ENCODE data around the gene MESD. TPM values are rescaled to one million over a fixed set of nuclear protein-coding genes. Genes with fewer than 3 reads are reported as not detected.
A peak's percentile ranks its signal among the peaks of the same experiment; 100 is the strongest.

MESD gene
- total RNA-seq, 1 donor = 20.7 TPM

- DNase-seq (ENCODE audit: low read depth in 2 of 3, low spot score in 2 of 3) = no peak
Measured at GRCh38 chr15:80992006-80992405, 2.4 kb upstream of the MESD start.

GRCh38 chr15:80991421-80991820 lies 1.8 kb upstream of the MESD start:
- peak in 1 of 3 donors; percentile 64 for DNase-seq (ENCODE audit: low read depth in 2 of 3, low spot score in 2 of 3)

GRCh38 chr15:80990955-80991354 lies 1.3 kb upstream of the MESD start:
- DNase-seq (ENCODE audit: low read depth in 2 of 3, low spot score in 2 of 3) = no peak

GRCh38 chr15:80989081-80989517 lies 520 bp downstream of the MESD start:
- no peak for DNase-seq (ENCODE audit: low read depth in 2 of 3, low spot score in 2 of 3)

- no peak for DNase-seq (ENCODE audit: low read depth in 2 of 3, low spot score in 2 of 3)
Measured at GRCh38 chr15:80988148-80988796, 1.3 kb downstream of the MESD start.

- no peak for DNase-seq (ENCODE audit: low read depth in 2 of 3, low spot score in 2 of 3)
Measured at GRCh38 chr15:80986487-80986886, 3.1 kb downstream of the MESD start.

GRCh38 chr15:80985981-80986380 lies 3.6 kb downstream of the MESD start:
- no peak for DNase-seq (ENCODE audit: low read depth in 2 of 3, low spot score in 2 of 3)

- DNase-seq (ENCODE audit: low read depth in 2 of 3, low spot score in 2 of 3) = peak in 2 of 3 donors; percentile 76 to 87
Measured at GRCh38 chr15:80984856-80985255, 4.8 kb downstream of the MESD start.

GRCh38 chr15:80982839-80983238 lies 6.8 kb downstream of the MESD start:
- no peak for DNase-seq (ENCODE audit: low read depth in 2 of 3, low spot score in 2 of 3)

- DNase-seq (ENCODE audit: low read depth in 2 of 3, low spot score in 2 of 3) = peak in 1 of 3 donors; percentile 50
Measured at GRCh38 chr15:80982205-80982604, 7.4 kb downstream of the MESD start.

- no peak for DNase-seq (ENCODE audit: low read depth in 2 of 3, low spot score in 2 of 3)
Measured at GRCh38 chr15:80979538-80980200, 9.9 kb downstream of the MESD start.

GRCh38 chr15:80978685-80979329 lies 10.8 kb downstream of the MESD start:
- no peak for DNase-seq (ENCODE audit: low read depth in 2 of 3, low spot score in 2 of 3)

- DNase-seq (ENCODE audit: low read depth in 2 of 3, low spot score in 2 of 3) = peak in 1 of 3 donors; percentile 77
Measured at GRCh38 chr15:80977627-80978036, 12.0 kb downstream of the MESD start.

GRCh38 chr15:80976851-80977250 lies 12.8 kb downstream of the MESD start:
- DNase-seq (ENCODE audit: low read depth in 2 of 3, low spot score in 2 of 3) = no peak

GRCh38 chr15:80974914-80975313 lies 14.7 kb downstream of the MESD start:
- no peak for DNase-seq (ENCODE audit: low read depth in 2 of 3, low spot score in 2 of 3)

- no peak for DNase-seq (ENCODE audit: low read depth in 2 of 3, low spot score in 2 of 3)
Measured at GRCh38 chr15:80972276-80972675, 17.3 kb downstream of the MESD start.

GRCh38 chr15:80971143-80971542 lies 18.5 kb downstream of the MESD start:
- no peak for DNase-seq (ENCODE audit: low read depth in 2 of 3, low spot score in 2 of 3)

GRCh38 chr15:80970658-80971057 lies 19.0 kb downstream of the MESD start:
- no peak for DNase-seq (ENCODE audit: low read depth in 2 of 3, low spot score in 2 of 3)

- peak; percentile 46 to 72 (median 51) for DNase-seq (ENCODE audit: low read depth in 2 of 3, low spot score in 2 of 3)
Measured at GRCh38 chr15:80970018-80970657, 19.5 kb downstream of the MESD start.

GRCh38 chr15:80969316-80969715 lies 20.3 kb downstream of the MESD start:
- no peak for DNase-seq (ENCODE audit: low read depth in 2 of 3, low spot score in 2 of 3)

- no peak for DNase-seq (ENCODE audit: low read depth in 2 of 3, low spot score in 2 of 3)
Measured at GRCh38 chr15:80967991-80968510, 21.6 kb downstream of the MESD start.

Measured in hematopoietic multipotent progenitor cell (in vitro differentiated cells).